Measurements from ENCODE around the gene ZNRD2. TPM values are rescaled to one million over a fixed set of nuclear protein-coding genes. Genes with fewer than 3 reads are reported as not detected.

The ZNRD2 gene
- total and polyA plus RNA-seq, 10 of the 15 experiments (the other 5 are each of a cell fraction or from before 2014, with no cell fraction given) = 7.9 to 111 (median 55.4) TPM

DNA sequence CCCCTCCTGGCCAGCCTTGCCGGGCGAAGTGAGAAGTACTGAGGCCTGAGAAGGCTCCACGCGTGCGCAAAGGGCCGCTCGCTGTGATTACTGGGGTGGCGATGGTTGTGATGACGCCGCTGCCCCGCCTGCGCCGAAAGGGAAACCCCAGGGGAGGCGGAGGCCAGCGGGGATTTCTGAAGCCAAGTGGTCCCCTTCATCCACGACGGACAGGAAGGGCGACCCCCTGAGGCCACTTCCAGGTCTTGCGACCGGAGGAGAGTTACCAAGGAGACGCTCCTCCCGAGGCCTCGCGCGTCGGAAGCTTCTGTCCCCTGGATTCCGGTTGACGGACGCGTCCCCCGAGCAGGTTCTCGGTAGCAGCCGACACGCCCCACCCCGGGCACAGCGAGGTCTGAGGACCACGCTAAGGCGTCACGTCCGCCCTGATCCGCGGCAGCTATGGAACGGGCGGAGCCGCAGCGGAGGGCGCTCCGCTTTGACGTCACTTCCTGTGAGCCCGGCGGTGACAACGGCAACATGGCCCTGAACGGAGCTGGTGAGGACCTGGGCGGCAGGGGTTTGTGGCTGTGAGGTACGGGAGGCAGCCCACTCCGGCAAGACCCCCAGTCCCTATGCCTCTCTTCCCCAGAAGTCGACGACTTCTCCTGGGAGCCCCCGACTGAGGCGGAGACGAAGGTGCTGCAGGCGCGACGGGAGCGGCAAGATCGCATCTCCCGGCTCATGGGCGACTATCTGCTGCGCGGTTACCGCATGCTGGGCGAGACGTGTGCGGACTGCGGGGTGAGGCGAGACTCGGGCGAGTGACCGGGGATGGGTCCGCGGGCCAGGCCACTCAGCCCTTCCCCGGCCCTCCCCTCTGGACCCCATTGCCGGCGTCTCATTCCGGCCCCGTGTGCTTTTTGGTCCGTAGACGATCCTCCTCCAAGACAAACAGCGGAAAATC is at the start of gene ZNRD2 (continued):
- TF ChIP-seq, protein P1, sequence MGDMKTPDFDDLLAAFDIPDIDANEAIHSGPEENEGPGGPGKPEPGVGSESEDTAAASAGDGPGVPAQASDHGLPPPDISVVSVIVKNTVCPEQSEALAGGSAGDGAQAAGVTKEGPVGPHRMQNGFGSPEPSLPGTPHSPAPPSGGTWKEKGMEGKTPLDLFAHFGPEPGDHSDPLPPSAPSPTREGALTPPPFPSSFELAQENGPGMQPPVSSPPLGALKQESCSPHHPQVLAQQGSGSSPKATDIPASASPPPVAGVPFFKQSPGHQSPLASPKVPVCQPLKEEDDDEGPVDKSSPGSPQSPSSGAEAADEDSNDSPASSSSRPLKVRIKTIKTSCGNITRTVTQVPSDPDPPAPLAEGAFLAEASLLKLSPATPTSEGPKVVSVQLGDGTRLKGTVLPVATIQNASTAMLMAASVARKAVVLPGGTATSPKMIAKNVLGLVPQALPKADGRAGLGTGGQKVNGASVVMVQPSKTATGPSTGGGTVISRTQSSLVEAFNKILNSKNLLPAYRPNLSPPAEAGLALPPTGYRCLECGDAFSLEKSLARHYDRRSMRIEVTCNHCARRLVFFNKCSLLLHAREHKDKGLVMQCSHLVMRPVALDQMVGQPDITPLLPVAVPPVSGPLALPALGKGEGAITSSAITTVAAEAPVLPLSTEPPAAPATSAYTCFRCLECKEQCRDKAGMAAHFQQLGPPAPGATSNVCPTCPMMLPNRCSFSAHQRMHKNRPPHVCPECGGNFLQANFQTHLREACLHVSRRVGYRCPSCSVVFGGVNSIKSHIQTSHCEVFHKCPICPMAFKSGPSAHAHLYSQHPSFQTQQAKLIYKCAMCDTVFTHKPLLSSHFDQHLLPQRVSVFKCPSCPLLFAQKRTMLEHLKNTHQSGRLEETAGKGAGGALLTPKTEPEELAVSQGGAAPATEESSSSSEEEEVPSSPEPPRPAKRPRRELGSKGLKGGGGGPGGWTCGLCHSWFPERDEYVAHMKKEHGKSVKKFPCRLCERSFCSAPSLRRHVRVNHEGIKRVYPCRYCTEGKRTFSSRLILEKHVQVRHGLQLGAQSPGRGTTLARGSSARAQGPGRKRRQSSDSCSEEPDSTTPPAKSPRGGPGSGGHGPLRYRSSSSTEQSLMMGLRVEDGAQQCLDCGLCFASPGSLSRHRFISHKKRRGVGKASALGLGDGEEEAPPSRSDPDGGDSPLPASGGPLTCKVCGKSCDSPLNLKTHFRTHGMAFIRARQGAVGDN (IDR thresholded peaks at IDR 0.05) = no peak; the same call in 1 of the 2 replicates
- TF ChIP-seq POLR2A (IDR thresholded peaks at IDR 0.05; ENCODE audit: low read depth, low read length) = peak; percentile 78
- TF ChIP-seq TARDBP (IDR thresholded peaks at IDR 0.05; ENCODE audit: borderline replicate concordance) = 0 out of 2 replicates have a peak, but pooled peaks have one; percentile 47
- TF ChIP-seq CHD2 (IDR thresholded peaks at IDR 0.05; ENCODE audit: borderline replicate concordance, low read depth, low read length) = peak; percentile 69; the same call in 1 of the 2 replicates
- TF ChIP-seq, protein P2, sequence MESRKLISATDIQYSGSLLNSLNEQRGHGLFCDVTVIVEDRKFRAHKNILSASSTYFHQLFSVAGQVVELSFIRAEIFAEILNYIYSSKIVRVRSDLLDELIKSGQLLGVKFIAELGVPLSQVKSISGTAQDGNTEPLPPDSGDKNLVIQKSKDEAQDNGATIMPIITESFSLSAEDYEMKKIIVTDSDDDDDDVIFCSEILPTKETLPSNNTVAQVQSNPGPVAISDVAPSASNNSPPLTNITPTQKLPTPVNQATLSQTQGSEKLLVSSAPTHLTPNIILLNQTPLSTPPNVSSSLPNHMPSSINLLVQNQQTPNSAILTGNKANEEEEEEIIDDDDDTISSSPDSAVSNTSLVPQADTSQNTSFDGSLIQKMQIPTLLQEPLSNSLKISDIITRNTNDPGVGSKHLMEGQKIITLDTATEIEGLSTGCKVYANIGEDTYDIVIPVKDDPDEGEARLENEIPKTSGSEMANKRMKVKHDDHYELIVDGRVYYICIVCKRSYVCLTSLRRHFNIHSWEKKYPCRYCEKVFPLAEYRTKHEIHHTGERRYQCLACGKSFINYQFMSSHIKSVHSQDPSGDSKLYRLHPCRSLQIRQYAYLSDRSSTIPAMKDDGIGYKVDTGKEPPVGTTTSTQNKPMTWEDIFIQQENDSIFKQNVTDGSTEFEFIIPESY (IDR thresholded peaks at IDR 0.05) = no peak
- no peak for TF ChIP-seq RBBP5 (conservative IDR thresholded peaks at IDR 0.05)
- no peak for TF ChIP-seq ESRRA (IDR thresholded peaks at IDR 0.05; ENCODE audit: low read length)
- TF ChIP-seq NBN (IDR thresholded peaks at IDR 0.05) = peak; percentile 98
- TF ChIP-seq, protein P3, sequence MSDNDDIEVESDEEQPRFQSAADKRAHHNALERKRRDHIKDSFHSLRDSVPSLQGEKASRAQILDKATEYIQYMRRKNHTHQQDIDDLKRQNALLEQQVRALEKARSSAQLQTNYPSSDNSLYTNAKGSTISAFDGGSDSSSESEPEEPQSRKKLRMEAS (IDR thresholded peaks at IDR 0.05; ENCODE audit: low read depth, low read length) = peak; percentile 65
- TF ChIP-seq, protein P4, sequence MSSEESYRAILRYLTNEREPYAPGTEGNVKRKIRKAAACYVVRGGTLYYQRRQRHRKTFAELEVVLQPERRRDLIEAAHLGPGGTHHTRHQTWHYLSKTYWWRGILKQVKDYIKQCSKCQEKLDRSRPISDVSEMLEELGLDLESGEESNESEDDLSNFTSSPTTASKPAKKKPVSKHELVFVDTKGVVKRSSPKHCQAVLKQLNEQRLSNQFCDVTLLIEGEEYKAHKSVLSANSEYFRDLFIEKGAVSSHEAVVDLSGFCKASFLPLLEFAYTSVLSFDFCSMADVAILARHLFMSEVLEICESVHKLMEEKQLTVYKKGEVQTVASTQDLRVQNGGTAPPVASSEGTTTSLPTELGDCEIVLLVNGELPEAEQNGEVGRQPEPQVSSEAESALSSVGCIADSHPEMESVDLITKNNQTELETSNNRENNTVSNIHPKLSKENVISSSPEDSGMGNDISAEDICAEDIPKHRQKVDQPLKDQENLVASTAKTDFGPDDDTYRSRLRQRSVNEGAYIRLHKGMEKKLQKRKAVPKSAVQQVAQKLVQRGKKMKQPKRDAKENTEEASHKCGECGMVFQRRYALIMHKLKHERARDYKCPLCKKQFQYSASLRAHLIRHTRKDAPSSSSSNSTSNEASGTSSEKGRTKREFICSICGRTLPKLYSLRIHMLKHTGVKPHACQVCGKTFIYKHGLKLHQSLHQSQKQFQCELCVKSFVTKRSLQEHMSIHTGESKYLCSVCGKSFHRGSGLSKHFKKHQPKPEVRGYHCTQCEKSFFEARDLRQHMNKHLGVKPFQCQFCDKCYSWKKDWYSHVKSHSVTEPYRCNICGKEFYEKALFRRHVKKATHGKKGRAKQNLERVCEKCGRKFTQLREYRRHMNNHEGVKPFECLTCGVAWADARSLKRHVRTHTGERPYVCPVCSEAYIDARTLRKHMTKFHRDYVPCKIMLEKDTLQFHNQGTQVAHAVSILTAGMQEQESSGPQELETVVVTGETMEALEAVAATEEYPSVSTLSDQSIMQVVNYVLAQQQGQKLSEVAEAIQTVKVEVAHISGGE (CRISPR knock-in tag; IDR thresholded peaks at IDR 0.05) = peak; percentile 73
- TF ChIP-seq SMC3 (IDR thresholded peaks at IDR 0.05; ENCODE audit: borderline replicate concordance, low read length) = peak; percentile 66
- TF ChIP-seq POLR2AphosphoS2 (IDR thresholded peaks at IDR 0.05; ENCODE audit: low read depth, low read length) = 0 out of 2 replicates have a peak, but pooled peaks have one; percentile 57
- peak; percentile 29; the same call in 1 of the 2 replicates for TF ChIP-seq BMI1 (IDR thresholded peaks at IDR 0.05; ENCODE audit: borderline replicate concordance)
- peak; percentile 9; the same call in 1 of the 2 replicates for TF ChIP-seq BCL11A (IDR thresholded peaks at IDR 0.05; ENCODE audit: low read depth, low read length)
- peak; percentile 79 for TF ChIP-seq NR2C1 (IDR thresholded peaks at IDR 0.05)
- TF ChIP-seq IRF3 (IDR thresholded peaks at IDR 0.05) = peak; percentile 49; the same call in 1 of the 2 replicates
- no peak for TF ChIP-seq ZNF384 (IDR thresholded peaks at IDR 0.05; ENCODE audit: borderline replicate concordance, low read depth, low read length)
- TF ChIP-seq GABPA (IDR thresholded peaks at IDR 0.05; ENCODE audit: low read depth) = no peak
- TF ChIP-seq FOXK2 (IDR thresholded peaks at IDR 0.05) = peak; percentile 93
- no peak for TF ChIP-seq PAX8 (IDR thresholded peaks at IDR 0.05)
